IMR-90 (cell line): ENCODE data around the gene PRR36. TPM values are rescaled to one million over a fixed set of nuclear protein-coding genes. Genes with fewer than 3 reads are reported as not detected.

ENCODE experiments used
- ATAC-seq: fragments of 200-7000 bp; cut with Tn5 transposase; 2 replicates; pipeline ENCODE4 v1.9.1; 2020; ENCODE audit warnings: low read depth, mild to moderate bottlenecking, moderate library complexity
- BruUV-seq: library from RNA; stranded (reverse); fragments of 400-500 nt; replicated peaks from 2 replicates; lab custom pipeline; 2021; lab: Mats Ljungman, UMichigan
- CTCF ChIA-PET: fragments of 300-600 bp; formaldehyde crosslinking; extraction: SDS; loops from one replicate; lab custom pipeline; 2021; ENCODE audit warnings: antibody characterized with exemption; lab: Yijun Ruan, JAX
- POLR2A ChIA-PET: fragments of 300-600 bp; sonication (Branson Sonifier 250); formaldehyde crosslinking; loops from one replicate; lab custom pipeline; 2022; ENCODE audit warnings: antibody characterized with exemption; ENCODE audit not compliant: unreplicated experiment; lab: Charles Lee
- DNase-seq: peaks from one replicate; pipeline ENCODE4 v3.0.0; 2013
- H2AFZ ChIP-seq: replicated peaks from 2 replicates; pipeline ENCODE3; 2013; ENCODE audit warnings: low read length, mild to moderate bottlenecking; ENCODE audit not compliant: poor library complexity
- H2AK5ac ChIP-seq: 2 replicates; pipeline ENCODE4 v1.6.1; 2013; ENCODE audit warnings: low read depth, low read length, inconsistent platforms
- H2AK9ac ChIP-seq: replicated peaks from 2 replicates; pipeline ENCODE3; 2013; ENCODE audit warnings: mild to moderate bottlenecking, low read depth, low read length, moderate library complexity; ENCODE audit not compliant: poor library complexity
- H2BK120ac ChIP-seq: 2 replicates; pipeline ENCODE4 v1.6.1; 2013; ENCODE audit warnings: low read depth, low read length, inconsistent platforms
- H2BK15ac ChIP-seq: 3 replicates; pipeline ENCODE4 v1.6.1; 2013; ENCODE audit warnings: low read depth, low read length, inconsistent platforms
- H2BK20ac ChIP-seq: 2 replicates; pipeline ENCODE4 v1.6.1; 2013; ENCODE audit warnings: low read depth, mild to moderate bottlenecking, inconsistent platforms, low read length, moderate library complexity
- H2BK5ac ChIP-seq: 2 replicates; pipeline ENCODE4 v1.6.1; 2013; ENCODE audit warnings: mild to moderate bottlenecking, low read depth, low read length, inconsistent platforms; ENCODE audit not compliant: poor library complexity, severe bottlenecking
- H3K14ac ChIP-seq: replicated peaks from 2 replicates; pipeline ENCODE4 v1.6.1; 2013; ENCODE audit warnings: low read depth, low read length, inconsistent platforms
- H3K18ac ChIP-seq: 2 replicates; pipeline ENCODE4 v1.6.1; 2013; ENCODE audit warnings: low read depth, low read length, control low read depth
- H3K23ac ChIP-seq: 2 replicates; pipeline ENCODE4 v1.6.1; 2013; ENCODE audit warnings: low read depth, low read length, inconsistent platforms
- H3K27ac ChIP-seq: 2 replicates; pipeline ENCODE4 v1.5.1; 2013; ENCODE audit warnings: mild to moderate bottlenecking, control low read depth, low read length; ENCODE audit not compliant: insufficient read depth
- H3K27me3 ChIP-seq: 2 replicates; pipeline ENCODE4 v1.6.1; 2013; ENCODE audit warnings: low read length; ENCODE audit not compliant: control insufficient read depth, insufficient read depth
- H3K36me3 ChIP-seq: 2 replicates; pipeline ENCODE4 v1.6.1; 2013; ENCODE audit warnings: low read length, mixed read lengths; ENCODE audit not compliant: control insufficient read depth, insufficient read depth
- H3K4ac ChIP-seq: 2 replicates; pipeline ENCODE4 v1.6.1; 2013; ENCODE audit warnings: low read depth, low read length, inconsistent platforms
- H3K4me1 ChIP-seq: 2 replicates; pipeline ENCODE4 v1.6.1; 2013; ENCODE audit warnings: low read length, mixed read lengths; ENCODE audit not compliant: control insufficient read depth, insufficient read depth
- H3K4me2 ChIP-seq: 2 replicates; pipeline ENCODE4 v1.6.1; 2013; ENCODE audit warnings: low read depth, mild to moderate bottlenecking, control low read depth, low read length, moderate library complexity
- H3K4me3 ChIP-seq: 2 replicates; pipeline ENCODE4 v1.5.1; 2013; ENCODE audit warnings: low read depth, mild to moderate bottlenecking, control low read depth, low read length, moderate library complexity; ENCODE audit not compliant: insufficient read depth
- H3K56ac ChIP-seq: 2 replicates; pipeline ENCODE4 v1.6.1; 2013; ENCODE audit warnings: low read length, inconsistent platforms; ENCODE audit not compliant: insufficient read depth; ENCODE audit errors: extremely low read depth
- H3K79me1 ChIP-seq, 2 experiments: 2 replicates each; pipeline ENCODE4 v1.6.1; 2013; ENCODE audit warnings: low read length in 2 of 2, inconsistent platforms in 1 of 2, low read depth in 1 of 2
- H3K9ac ChIP-seq: 2 replicates; pipeline ENCODE4 v1.6.1; 2013; ENCODE audit warnings: low read depth, low read length, control low read depth
- H3K9me1 ChIP-seq: 2 replicates; pipeline ENCODE4 v1.6.1; 2013; ENCODE audit warnings: low read length, inconsistent platforms; ENCODE audit not compliant: insufficient read depth
- H3K9me3 ChIP-seq: 2 replicates; pipeline ENCODE4 v1.6.1; 2013; ENCODE audit warnings: low read length; ENCODE audit not compliant: control insufficient read depth, insufficient read depth
- H4K20me1 ChIP-seq: 2 replicates; pipeline ENCODE4 v1.6.1; 2013; ENCODE audit warnings: low read length, inconsistent platforms; ENCODE audit not compliant: insufficient read depth
- H4K5ac ChIP-seq: 2 replicates; pipeline ENCODE4 v1.6.1; 2013; ENCODE audit warnings: mild to moderate bottlenecking, low read depth, low read length, control low read depth
- H4K8ac ChIP-seq, 2 experiments: 2 replicates each; pipeline ENCODE4 v1.6.1; 2013; ENCODE audit warnings: low read depth in 2 of 2, low read length in 2 of 2, control low read depth in 1 of 2, inconsistent platforms in 1 of 2
- H4K91ac ChIP-seq: 2 replicates; pipeline ENCODE4 v1.6.1; 2013; ENCODE audit warnings: low read depth, low read length, inconsistent platforms; ENCODE audit not compliant: insufficient read depth
- BHLHE40 ChIP-seq: fragments of 150-350 bp; IDR thresholded peaks from 2 replicates; pipeline ENCODE4 v1.6.1; 2016; ENCODE audit warnings: mild to moderate bottlenecking, low read depth, low read length
- CEBPB ChIP-seq: IDR thresholded peaks from 2 replicates; pipeline ENCODE4 v1.6.1; 2012; ENCODE audit warnings: low read depth, low read length, improper control_type of control experiment
- CHD1 ChIP-seq: IDR thresholded peaks from 2 replicates; pipeline ENCODE4 v1.6.1; 2012; ENCODE audit warnings: low read depth, low read length, improper control_type of control experiment
- CTCF ChIP-seq: conservative IDR thresholded peaks from 2 replicates; pipeline ENCODE4 v1.5.1; 2012; ENCODE audit warnings: mild to moderate bottlenecking, low read depth, low read length, improper control_type of control experiment
- ELK1 ChIP-seq: fragments of 150-350 bp; IDR thresholded peaks from 2 replicates; pipeline ENCODE4 v1.6.1; 2016; ENCODE audit warnings: low read depth, mild to moderate bottlenecking, low read length, moderate library complexity, borderline replicate concordance
- FOS ChIP-seq: fragments of 150-350 bp; IDR thresholded peaks from 2 replicates; pipeline ENCODE4 v1.6.1; 2016; ENCODE audit warnings: low read depth, low read length
- MAFK ChIP-seq: IDR thresholded peaks from 2 replicates; pipeline ENCODE4 v1.6.1; 2012; ENCODE audit warnings: low read depth, low read length, improper control_type of control experiment
- MAZ ChIP-seq: IDR thresholded peaks from 2 replicates; pipeline ENCODE4 v1.6.1; 2012; ENCODE audit warnings: low read depth, mild to moderate bottlenecking, low read length, improper control_type of control experiment, moderate library complexity, borderline replicate concordance
- NFE2L2 ChIP-seq: fragments of 150-350 bp; IDR thresholded peaks from 2 replicates; pipeline ENCODE4 v1.6.1; 2016; ENCODE audit warnings: low read depth, mild to moderate bottlenecking, low read length
- POLR2A ChIP-seq: IDR thresholded peaks from 2 replicates; pipeline ENCODE4 v1.6.1; 2012; ENCODE audit warnings: mild to moderate bottlenecking, low read depth, low read length
- RCOR1 ChIP-seq: IDR thresholded peaks from 2 replicates; pipeline ENCODE4 v1.6.1; 2012; ENCODE audit warnings: mild to moderate bottlenecking, low read length, improper control_type of control experiment; ENCODE audit not compliant: insufficient replicate concordance
- RFX5 ChIP-seq: IDR thresholded peaks from 2 replicates; pipeline ENCODE4 v1.8.0; 2012; ENCODE audit warnings: low read depth, mild to moderate bottlenecking, low read length, moderate library complexity
- SMC3 ChIP-seq: fragments of 150-350 bp; IDR thresholded peaks from 2 replicates; pipeline ENCODE4 v1.6.1; 2016; ENCODE audit warnings: low read depth, mild to moderate bottlenecking, antibody characterized with exemption, low read length, moderate library complexity
- USF2 ChIP-seq: fragments of 150-350 bp; IDR thresholded peaks from 2 replicates; pipeline ENCODE4 v1.6.1; 2017; ENCODE audit warnings: mild to moderate bottlenecking, antibody characterized with exemption, low read length, low read depth
- WGBS, 2 experiments: methylation state at CpG; one replicate each; pipeline versions ENCODE4 v1.1.5 to v1.1.7; 2013; ENCODE audit warnings: missing lambda C conversion rate in 2 of 2; ENCODE audit not compliant: insufficient read length in 1 of 2; ENCODE audit errors: extremely low coverage in 2 of 2; 5-methylcytosine and 5-hydroxymethylcytosine counted together
- dilution Hi-C: fragments of 300-500 bp; cut with HindIII; formaldehyde crosslinking; loops from one replicate; pipeline ENCODE4 v1.14.3; 2018; ENCODE audit warnings: low sequenced_read_pairs; ENCODE audit not compliant: unreplicated experiment
- in situ Hi-C: fragments of 300-500 bp; cut with MboI; formaldehyde crosslinking; loops from 3 replicates; pipeline ENCODE4 v1.14.3; 2019; ENCODE audit warnings: low sequenced_read_pairs, inconsistent platforms, mixed read lengths
- intact Hi-C: fragments of 100-400 bp; cut with micrococcal nuclease; formaldehyde crosslinking; loops from 2 replicates; pipeline ENCODE4 v1.10.0; 2022
- polyA plus RNA-seq, 3 experiments: library from polyadenylated mRNA; depleted of rRNA; stranded (reverse); fragments of >200 nt; gene quantifications; 2 replicates each; pipeline ENCODE4 v1.2.3, GENCODE V29; 2012; ENCODE audit warnings: low replicate concordance in 1 of 3
- total RNA-seq: library from RNA; depleted of rRNA; stranded (reverse); fragments of >200 nt; gene quantifications from 2 replicates; pipeline ENCODE4 v1.2.3, GENCODE V29; 2012

Gene PRR36
- total and polyA plus RNA-seq, 2 of the 4 experiments (the other 2 are of a cell fraction), result 0.02 TPM; not detected in 1

- H4K91ac ChIP-seq, result no peak overlapping the region
- H3K27me3 ChIP-seq, result no peaks in the 10 kb centered on the region
- BruUV-seq, result no TSS peak
- no peak overlapping the region for H3K9ac ChIP-seq
- H3K79me1 ChIP-seq, result peaks cover 2 to 33% of the 10 kb centered on the region in 2 experiments; a peak in 2 of 4 replicates
- ATAC-seq, result no peak
- no peak overlapping the region for H2AK5ac ChIP-seq
- H3K4me3 ChIP-seq, result no peak overlapping the region
- H3K27ac ChIP-seq, result no peak overlapping the region
- POLR2A ChIA-PET, result no interaction called here
- H3K23ac ChIP-seq, result no peak overlapping the region
- H4K8ac ChIP-seq, result no peak overlapping the region
- no peak for DNase-seq
- no peak overlapping the region for H2BK15ac ChIP-seq
- peak overlapping the region; percentile 45 for H2AK9ac ChIP-seq
- 96% methylated on average over 7 of the region's 31 CpGs; no CpG with 5 or more reads in 1 of the 2 experiments for WGBS, 2 experiments
- H3K36me3 ChIP-seq, result peaks cover 7% of the 10 kb centered on the region; the same call in 1 of the 2 replicates
- no peak overlapping the region for H4K5ac ChIP-seq
- peaks cover 18% of the 10 kb centered on the region for H4K20me1 ChIP-seq
- no peak overlapping the region for H3K4me2 ChIP-seq
- no peak overlapping the region for H3K18ac ChIP-seq
- no peak overlapping the region for H2BK20ac ChIP-seq
- H3K4ac ChIP-seq, result no peak overlapping the region
- no peak overlapping the region for H2BK120ac ChIP-seq
- H3K9me3 ChIP-seq, result no peaks in the 10 kb centered on the region
- in situ Hi-C loops, result no loop called here
- dilution Hi-C loops, result no loop called here
- peaks cover 18% of the 10 kb centered on the region for H3K9me1 ChIP-seq
- no peak overlapping the region for H3K14ac ChIP-seq
- CTCF ChIA-PET, result no interaction called here
- no peak overlapping the region for H2AFZ ChIP-seq
- H2BK5ac ChIP-seq, result no peak overlapping the region
- intact Hi-C loops, result no loop called here
- peaks cover 24% of the 10 kb centered on the region for H3K4me1 ChIP-seq
- no peak overlapping the region for H3K56ac ChIP-seq
- TF ChIP-seq RFX5 (no peak), SMC3 (no peak), BHLHE40 (no peak), CEBPB (no peak), NFE2L2 (no peak), FOS (no peak), MAFK (no peak), RCOR1 (no peak), ELK1 (no peak), CHD1 (no peak), MAZ (no peak), POLR2A (no peak), CTCF (no peak), USF2 (no peak)
These were observed 49.4 kb upstream of the PRR36 start for GRCh38 chr19:7923295-7924191.
